ENCODE results near the gene MYRIP.
A peak's percentile ranks its signal among the peaks of the same experiment; 100 is the strongest.
"Not testable (repeated sequence)": the region's sequence is repeated elsewhere in the genome, so short reads cannot be mapped to it uniquely, and the experiment has no call there.

MYRIP gene

DNA sequence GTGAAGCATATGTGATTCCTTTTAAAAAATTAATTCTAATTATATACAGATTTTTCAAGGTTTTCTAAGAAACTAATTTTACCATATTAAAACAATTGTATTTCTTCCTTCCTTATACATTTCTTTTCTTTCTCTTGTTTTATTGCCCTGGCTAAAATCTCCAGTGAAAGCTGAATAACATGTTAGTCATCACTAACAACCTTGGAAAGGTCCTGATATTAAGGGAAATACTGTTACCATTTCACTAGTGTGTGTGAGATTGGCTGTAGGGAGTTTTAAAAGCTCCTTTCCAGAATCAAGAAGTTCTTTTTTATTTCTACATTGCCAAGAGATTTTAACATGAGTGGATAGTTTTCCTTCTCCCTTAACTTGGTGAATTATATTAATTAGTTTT lies 270.4 kb downstream of the MYRIP start:
- ATAC-seq, result peak; percentile 65

DNA sequence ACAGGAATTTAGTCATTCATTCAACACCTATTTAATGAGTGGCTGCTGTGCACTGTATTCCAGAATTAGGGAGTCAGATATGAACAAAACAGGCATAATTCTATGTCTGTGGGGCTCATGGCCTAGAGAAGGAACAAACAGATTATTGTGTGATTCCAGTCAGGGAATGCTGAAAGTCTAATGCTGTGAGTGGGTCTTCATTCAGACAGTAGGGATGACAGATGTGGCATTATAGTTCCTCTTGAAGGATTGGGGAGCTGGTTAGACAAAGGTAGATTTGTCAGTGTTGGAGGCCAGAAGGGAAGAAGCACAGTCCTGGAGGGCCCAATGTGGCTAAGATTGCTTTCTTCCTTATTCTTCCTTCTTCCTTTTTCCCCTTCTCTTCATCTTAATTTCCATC lies 273.7 kb downstream of the MYRIP start:
- TF ChIP-seq CSDC2 (CRISPR knock-in tag; IDR thresholded peaks at IDR 0.05), result no peak
- TF ChIP-seq ZC3H10 (CRISPR knock-in tag; IDR thresholded peaks at IDR 0.05), result no peak
- ATAC-seq, result no peak

More for the DNA sequence above, 270.4 kb downstream of the MYRIP start:
- TF ChIP-seq, protein P1, sequence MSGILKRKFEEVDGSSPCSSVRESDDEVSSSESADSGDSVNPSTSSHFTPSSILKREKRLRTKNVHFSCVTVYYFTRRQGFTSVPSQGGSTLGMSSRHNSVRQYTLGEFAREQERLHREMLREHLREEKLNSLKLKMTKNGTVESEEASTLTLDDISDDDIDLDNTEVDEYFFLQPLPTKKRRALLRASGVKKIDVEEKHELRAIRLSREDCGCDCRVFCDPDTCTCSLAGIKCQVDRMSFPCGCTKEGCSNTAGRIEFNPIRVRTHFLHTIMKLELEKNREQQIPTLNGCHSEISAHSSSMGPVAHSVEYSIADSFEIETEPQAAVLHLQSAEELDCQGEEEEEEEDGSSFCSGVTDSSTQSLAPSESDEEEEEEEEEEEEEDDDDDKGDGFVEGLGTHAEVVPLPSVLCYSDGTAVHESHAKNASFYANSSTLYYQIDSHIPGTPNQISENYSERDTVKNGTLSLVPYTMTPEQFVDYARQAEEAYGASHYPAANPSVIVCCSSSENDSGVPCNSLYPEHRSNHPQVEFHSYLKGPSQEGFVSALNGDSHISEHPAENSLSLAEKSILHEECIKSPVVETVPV (CRISPR knock-in tag; IDR thresholded peaks at IDR 0.05), result no peak
- TF ChIP-seq ZFP3 (CRISPR knock-in tag; IDR thresholded peaks at IDR 0.05), result no peak
- no peak for TF ChIP-seq ZNF8 (CRISPR knock-in tag; IDR thresholded peaks at IDR 0.05)
- TF ChIP-seq BACH2 (CRISPR knock-in tag; IDR thresholded peaks at IDR 0.05; ENCODE audit: borderline replicate concordance), result no peak
- no peak for TF ChIP-seq TOX (CRISPR knock-in tag; IDR thresholded peaks at IDR 0.05; ENCODE audit: borderline replicate concordance)
- TF ChIP-seq ZC3H10 (CRISPR knock-in tag; IDR thresholded peaks at IDR 0.05), result no peak
- no peak for TF ChIP-seq ESRRG (CRISPR knock-in tag; IDR thresholded peaks at IDR 0.05)
- no peak for TF ChIP-seq PPARA (CRISPR knock-in tag; IDR thresholded peaks at IDR 0.05; ENCODE audit: borderline replicate concordance)

DNA sequence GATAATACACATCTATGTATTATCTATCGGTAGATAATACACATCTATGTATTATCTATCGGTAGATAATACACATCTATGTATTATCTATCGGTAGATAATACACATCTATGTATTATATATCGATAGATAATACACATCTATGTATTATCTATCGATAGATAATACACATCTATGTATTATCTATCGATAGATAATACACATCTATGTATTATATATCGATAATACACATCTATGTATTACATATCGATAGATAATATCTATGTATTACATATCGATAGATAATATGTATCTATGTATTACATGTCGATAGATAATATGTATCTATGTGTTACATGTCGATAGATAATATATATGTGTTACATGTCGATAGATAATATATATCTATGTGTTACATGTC lies 275.0 kb downstream of the MYRIP start:
- not testable (repeated sequence) for ATAC-seq

DNA sequence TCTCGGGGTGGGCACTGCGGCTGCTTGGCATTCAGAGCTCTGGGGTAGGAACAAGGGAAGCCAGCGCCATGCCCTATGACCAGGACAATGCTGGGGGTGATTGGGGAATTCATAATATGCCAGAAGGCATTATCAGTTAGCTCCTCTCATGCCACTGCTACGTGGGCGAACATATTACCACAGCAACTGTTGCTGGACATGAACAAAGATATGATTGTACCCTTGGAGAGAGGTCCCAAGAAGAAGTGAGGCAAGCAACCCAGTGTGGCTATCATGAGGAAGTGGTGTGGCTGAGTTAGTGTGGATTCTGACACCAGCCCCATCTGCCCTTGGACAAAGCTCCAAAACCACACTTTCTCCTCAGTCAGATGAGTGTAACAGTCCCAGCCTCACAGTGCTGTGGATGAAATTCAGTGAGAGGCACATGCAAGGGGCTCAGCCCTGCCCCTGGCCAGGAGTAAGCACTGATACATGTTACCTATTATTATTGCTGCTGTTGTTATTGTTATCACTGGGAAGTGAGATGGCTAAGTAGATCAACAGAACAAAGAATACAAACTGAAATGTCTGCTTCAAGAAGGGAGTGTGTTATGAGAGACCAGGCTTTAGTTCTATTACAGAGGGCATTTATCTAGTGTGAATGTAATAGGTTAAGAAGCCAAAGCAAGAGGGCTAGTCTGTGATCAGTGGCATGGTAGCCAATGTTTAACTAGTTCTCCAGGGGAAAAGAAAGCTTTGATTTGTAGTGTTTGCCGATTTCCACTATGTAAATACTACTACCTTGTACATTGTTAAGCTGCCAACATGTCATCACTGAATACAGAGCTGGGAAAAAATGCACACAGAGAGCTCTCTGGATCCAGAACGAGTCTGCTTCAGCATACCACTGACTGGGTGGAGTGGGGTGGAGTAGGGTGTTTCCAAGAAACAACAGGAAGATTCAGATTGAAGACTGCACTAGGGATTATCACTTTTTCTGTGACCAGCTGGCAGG lies 277.8 kb downstream of the MYRIP start:
- TF ChIP-seq ESRRG (CRISPR knock-in tag; IDR thresholded peaks at IDR 0.05), result no peak
- TF ChIP-seq ARNTL (CRISPR knock-in tag; IDR thresholded peaks at IDR 0.05; ENCODE audit: borderline replicate concordance, low read depth), result no peak
- TF ChIP-seq, protein P2, sequence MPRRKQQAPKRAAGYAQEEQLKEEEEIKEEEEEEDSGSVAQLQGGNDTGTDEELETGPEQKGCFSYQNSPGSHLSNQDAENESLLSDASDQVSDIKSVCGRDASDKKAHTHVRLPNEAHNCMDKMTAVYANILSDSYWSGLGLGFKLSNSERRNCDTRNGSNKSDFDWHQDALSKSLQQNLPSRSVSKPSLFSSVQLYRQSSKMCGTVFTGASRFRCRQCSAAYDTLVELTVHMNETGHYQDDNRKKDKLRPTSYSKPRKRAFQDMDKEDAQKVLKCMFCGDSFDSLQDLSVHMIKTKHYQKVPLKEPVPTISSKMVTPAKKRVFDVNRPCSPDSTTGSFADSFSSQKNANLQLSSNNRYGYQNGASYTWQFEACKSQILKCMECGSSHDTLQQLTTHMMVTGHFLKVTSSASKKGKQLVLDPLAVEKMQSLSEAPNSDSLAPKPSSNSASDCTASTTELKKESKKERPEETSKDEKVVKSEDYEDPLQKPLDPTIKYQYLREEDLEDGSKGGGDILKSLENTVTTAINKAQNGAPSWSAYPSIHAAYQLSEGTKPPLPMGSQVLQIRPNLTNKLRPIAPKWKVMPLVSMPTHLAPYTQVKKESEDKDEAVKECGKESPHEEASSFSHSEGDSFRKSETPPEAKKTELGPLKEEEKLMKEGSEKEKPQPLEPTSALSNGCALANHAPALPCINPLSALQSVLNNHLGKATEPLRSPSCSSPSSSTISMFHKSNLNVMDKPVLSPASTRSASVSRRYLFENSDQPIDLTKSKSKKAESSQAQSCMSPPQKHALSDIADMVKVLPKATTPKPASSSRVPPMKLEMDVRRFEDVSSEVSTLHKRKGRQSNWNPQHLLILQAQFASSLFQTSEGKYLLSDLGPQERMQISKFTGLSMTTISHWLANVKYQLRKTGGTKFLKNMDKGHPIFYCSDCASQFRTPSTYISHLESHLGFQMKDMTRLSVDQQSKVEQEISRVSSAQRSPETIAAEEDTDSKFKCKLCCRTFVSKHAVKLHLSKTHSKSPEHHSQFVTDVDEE (CRISPR knock-in tag; IDR thresholded peaks at IDR 0.05), result no peak
- TF ChIP-seq RARB (CRISPR knock-in tag; IDR thresholded peaks at IDR 0.05), result no peak
- TF ChIP-seq ZC3H10 (CRISPR knock-in tag; IDR thresholded peaks at IDR 0.05), result no peak
- no peak for TF ChIP-seq BACH2 (CRISPR knock-in tag; IDR thresholded peaks at IDR 0.05; ENCODE audit: borderline replicate concordance)
- TF ChIP-seq ZNF70 (CRISPR knock-in tag; IDR thresholded peaks at IDR 0.05), result no peak
- TF ChIP-seq OSR1 (CRISPR knock-in tag; IDR thresholded peaks at IDR 0.05), result no peak
- no peak for TF ChIP-seq ZNF565 (CRISPR knock-in tag; conservative IDR thresholded peaks at IDR 0.05; ENCODE audit: low read depth)
- TF ChIP-seq ZFP3 (CRISPR knock-in tag; IDR thresholded peaks at IDR 0.05), result no peak
- TF ChIP-seq CSDC2 (CRISPR knock-in tag; IDR thresholded peaks at IDR 0.05), result no peak
- no peak for TF ChIP-seq ZFP30 (CRISPR knock-in tag; IDR thresholded peaks at IDR 0.05)
- no peak for TF ChIP-seq TCF4 (CRISPR knock-in tag; IDR thresholded peaks at IDR 0.05; ENCODE audit: borderline replicate concordance)
- no peak for TF ChIP-seq GLIS3 (CRISPR knock-in tag; IDR thresholded peaks at IDR 0.05)
- ATAC-seq, result peak; percentile 61

DNA sequence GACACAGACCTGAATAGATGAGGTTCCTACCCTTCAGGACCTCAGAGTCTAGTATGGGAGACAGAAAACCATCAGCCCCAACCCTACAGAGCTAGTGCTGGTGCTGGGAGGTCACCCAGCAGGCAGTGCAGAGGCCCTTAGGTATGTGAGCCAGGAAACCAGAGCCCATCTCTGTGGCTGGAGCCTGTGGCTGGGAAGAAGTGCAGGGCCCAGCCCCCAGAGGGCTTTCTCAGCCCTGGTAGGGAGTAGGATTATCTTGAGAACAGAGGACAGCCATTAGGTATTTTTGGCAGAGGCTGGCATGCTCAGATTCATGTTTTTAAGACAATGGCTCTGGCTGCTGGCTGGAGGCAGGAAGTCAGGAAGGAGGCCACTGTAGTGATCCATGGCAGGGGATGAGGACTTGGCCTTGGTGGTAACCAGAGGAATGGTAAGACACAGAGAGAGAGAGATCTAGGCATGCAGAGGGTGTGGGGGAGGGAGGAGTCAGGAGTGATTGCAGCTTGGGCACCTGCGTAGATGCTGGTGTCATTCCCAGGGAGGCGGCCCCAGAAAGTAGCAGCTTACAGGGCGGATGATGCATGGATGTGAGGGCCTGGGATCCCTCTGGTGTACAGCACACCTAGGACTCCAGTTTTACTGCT lies 279.2 kb downstream of the MYRIP start:
- ATAC-seq, result no peak; the same call in 2 of the 3 replicates
- TF ChIP-seq ZC3H10 (CRISPR knock-in tag; IDR thresholded peaks at IDR 0.05), result no peak
- no peak for TF ChIP-seq ISL1 (CRISPR knock-in tag; IDR thresholded peaks at IDR 0.05)
- TF ChIP-seq OSR1 (CRISPR knock-in tag; IDR thresholded peaks at IDR 0.05), result no peak
- no peak for TF ChIP-seq ZNF565 (CRISPR knock-in tag; conservative IDR thresholded peaks at IDR 0.05; ENCODE audit: low read depth)
- TF ChIP-seq TCF4 (CRISPR knock-in tag; IDR thresholded peaks at IDR 0.05; ENCODE audit: borderline replicate concordance), result no peak
- no peak for TF ChIP-seq TOX (CRISPR knock-in tag; IDR thresholded peaks at IDR 0.05; ENCODE audit: borderline replicate concordance)
- TF ChIP-seq ZFP30 (CRISPR knock-in tag; IDR thresholded peaks at IDR 0.05), result no peak
- TF ChIP-seq, protein P3, sequence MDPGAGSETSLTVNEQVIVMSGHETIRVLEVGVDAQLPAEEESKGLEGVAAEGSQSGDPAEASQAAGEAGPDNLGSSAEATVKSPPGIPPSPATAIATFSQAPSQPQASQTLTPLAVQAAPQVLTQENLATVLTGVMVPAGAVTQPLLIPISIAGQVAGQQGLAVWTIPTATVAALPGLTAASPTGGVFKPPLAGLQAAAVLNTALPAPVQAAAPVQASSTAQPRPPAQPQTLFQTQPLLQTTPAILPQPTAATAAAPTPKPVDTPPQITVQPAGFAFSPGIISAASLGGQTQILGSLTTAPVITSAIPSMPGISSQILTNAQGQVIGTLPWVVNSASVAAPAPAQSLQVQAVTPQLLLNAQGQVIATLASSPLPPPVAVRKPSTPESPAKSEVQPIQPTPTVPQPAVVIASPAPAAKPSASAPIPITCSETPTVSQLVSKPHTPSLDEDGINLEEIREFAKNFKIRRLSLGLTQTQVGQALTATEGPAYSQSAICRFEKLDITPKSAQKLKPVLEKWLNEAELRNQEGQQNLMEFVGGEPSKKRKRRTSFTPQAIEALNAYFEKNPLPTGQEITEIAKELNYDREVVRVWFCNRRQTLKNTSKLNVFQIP (CRISPR knock-in tag; IDR thresholded peaks at IDR 0.05; ENCODE audit: borderline replicate concordance, low read depth), result no peak
- no peak for TF ChIP-seq ESRRG (CRISPR knock-in tag; IDR thresholded peaks at IDR 0.05)
- no peak for TF ChIP-seq GLIS3 (CRISPR knock-in tag; IDR thresholded peaks at IDR 0.05)
- TF ChIP-seq ZNF8 (CRISPR knock-in tag; IDR thresholded peaks at IDR 0.05), result no peak
- TF ChIP-seq ARNTL (CRISPR knock-in tag; IDR thresholded peaks at IDR 0.05; ENCODE audit: borderline replicate concordance, low read depth), result no peak
- TF ChIP-seq, protein P2 (CRISPR knock-in tag; IDR thresholded peaks at IDR 0.05), result no peak
